ENCODE data around the gene VAV3. TPM values are rescaled to one million over a fixed set of nuclear protein-coding genes. Genes with fewer than 3 reads are reported as not detected.

Gene VAV3
- polyA plus RNA-seq, 1 donor (not counting 4 experiments of a cell fraction or from before 2014, with no cell fraction given) = 19.6 TPM

DNA sequence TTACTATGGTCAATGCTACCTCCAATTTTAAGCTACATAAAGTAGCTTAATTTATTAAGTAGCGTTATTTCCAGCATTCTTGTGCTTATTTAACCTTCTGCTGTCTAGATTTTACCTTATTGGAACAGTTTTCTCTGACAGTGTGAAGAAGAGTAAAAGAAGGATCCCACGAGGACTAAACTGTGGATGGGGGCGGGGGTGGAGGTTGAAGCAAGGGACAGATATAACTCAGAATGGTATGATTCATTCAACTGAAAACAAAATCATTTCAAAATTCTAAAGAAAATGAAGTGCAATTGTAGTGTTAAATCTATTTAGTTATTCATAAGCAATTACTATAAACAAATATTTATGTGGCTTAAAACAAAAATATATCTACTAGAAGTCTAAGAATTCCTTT is 11.5 kb upstream of the VAV3 start:
- dilution Hi-C loops (cut with MboI; ENCODE audit: extremely low pct_ligation_motif_present, low sequenced_read_pairs) = no loop called here
- H2AFZ ChIP-seq (ENCODE audit: control insufficient read depth, low read length) = no peak overlapping the region
- no peaks in the 10 kb centered on the region for H4K20me1 ChIP-seq (ENCODE audit: control insufficient read depth, extremely low read depth, insufficient read depth, low read length)
- H3K79me2 ChIP-seq (ENCODE audit: control insufficient read depth, insufficient read depth, low read length) = no peaks in the 10 kb centered on the region
- H3K36me3 ChIP-seq (ENCODE audit: control insufficient read depth in 2 of 2, extremely low read depth in 1 of 2, insufficient read depth in 2 of 2, low read length in 2 of 2) = no peaks in the 10 kb centered on the region
- no peaks in the 10 kb centered on the region for H3K9me3 ChIP-seq (ENCODE audit: control insufficient read depth, low read depth, low read length)
- H3K4me1 ChIP-seq (ENCODE audit: control insufficient read depth, extremely low read depth, insufficient read depth, low read length) = no peaks in the 10 kb centered on the region
- no peak for DNase-seq (ENCODE audit: low read depth, low spot score)
- TF ChIP-seq, protein P1, sequence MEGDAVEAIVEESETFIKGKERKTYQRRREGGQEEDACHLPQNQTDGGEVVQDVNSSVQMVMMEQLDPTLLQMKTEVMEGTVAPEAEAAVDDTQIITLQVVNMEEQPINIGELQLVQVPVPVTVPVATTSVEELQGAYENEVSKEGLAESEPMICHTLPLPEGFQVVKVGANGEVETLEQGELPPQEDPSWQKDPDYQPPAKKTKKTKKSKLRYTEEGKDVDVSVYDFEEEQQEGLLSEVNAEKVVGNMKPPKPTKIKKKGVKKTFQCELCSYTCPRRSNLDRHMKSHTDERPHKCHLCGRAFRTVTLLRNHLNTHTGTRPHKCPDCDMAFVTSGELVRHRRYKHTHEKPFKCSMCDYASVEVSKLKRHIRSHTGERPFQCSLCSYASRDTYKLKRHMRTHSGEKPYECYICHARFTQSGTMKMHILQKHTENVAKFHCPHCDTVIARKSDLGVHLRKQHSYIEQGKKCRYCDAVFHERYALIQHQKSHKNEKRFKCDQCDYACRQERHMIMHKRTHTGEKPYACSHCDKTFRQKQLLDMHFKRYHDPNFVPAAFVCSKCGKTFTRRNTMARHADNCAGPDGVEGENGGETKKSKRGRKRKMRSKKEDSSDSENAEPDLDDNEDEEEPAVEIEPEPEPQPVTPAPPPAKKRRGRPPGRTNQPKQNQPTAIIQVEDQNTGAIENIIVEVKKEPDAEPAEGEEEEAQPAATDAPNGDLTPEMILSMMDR (optimal IDR thresholded peaks at IDR 0.05 in 1 of 3, IDR thresholded peaks at IDR 0.05 in 1 of 3, conservative IDR thresholded peaks at IDR 0.05 in 1 of 3; ENCODE audit: extremely low read depth in 1 of 3, insufficient read depth in 2 of 3, low read length in 3 of 3) = no peak
- no peak for TF ChIP-seq EZH2 (IDR thresholded peaks at IDR 0.05; ENCODE audit: low read length)
- no peak overlapping the region for H3K4me2 ChIP-seq (ENCODE audit: control insufficient read depth, extremely low read depth, insufficient read depth, low read depth, low read length)
- no peak for FAIRE-seq
- H3K9me1 ChIP-seq (ENCODE audit: control insufficient read depth, extremely low read depth, insufficient read depth, low read length) = no peaks in the 10 kb centered on the region
- H3K27ac ChIP-seq (ENCODE audit: control insufficient read depth, insufficient read depth, low read length) = no peak overlapping the region
- H3K4me3 ChIP-seq (ENCODE audit: control insufficient read depth in 2 of 3, extremely low read depth in 1 of 3, insufficient read depth in 2 of 3, low read depth in 1 of 3, low read length in 3 of 3) = no peak overlapping the region
- no peaks in the 10 kb centered on the region for H3K27me3 ChIP-seq (ENCODE audit: control insufficient read depth, extremely low read depth, insufficient read depth, low read length)
- H3K9ac ChIP-seq (ENCODE audit: control insufficient read depth, extremely low read depth, insufficient read depth, low read length) = no peak overlapping the region

DNA sequence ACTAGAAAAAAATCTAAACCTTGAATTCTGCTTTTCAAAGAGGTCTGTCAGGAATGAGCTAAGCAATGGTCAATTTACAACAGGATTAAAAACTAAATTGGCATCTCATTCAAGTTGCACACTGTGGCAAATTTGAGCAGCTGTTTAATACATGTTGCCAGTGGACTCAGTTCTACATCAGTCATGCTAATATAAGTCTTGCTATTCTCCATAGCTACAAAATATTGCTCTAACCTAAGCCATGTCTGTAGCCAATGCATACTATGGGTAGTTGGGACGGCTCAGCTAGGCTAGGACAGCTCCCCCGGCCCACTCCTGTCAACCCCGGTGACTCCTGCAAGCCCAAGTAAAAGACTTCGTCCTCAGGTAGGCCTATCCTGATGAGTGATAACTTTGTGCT is 10.9 kb upstream of the VAV3 start:
- Histone ChIP-seq H3K27ac (ENCODE audit: control insufficient read depth, insufficient read depth, low read length) (no peak overlapping the region), H3K4me2 (ENCODE audit: control insufficient read depth, extremely low read depth, insufficient read depth, low read depth, low read length) (no peak overlapping the region), H3K9me1 (ENCODE audit: control insufficient read depth, extremely low read depth, insufficient read depth, low read length) (no peaks in the 10 kb centered on the region), H3K4me3 (ENCODE audit: control insufficient read depth in 2 of 3, extremely low read depth in 1 of 3, insufficient read depth in 2 of 3, low read depth in 1 of 3, low read length in 3 of 3) (no peak overlapping the region), H3K27me3 (ENCODE audit: control insufficient read depth, extremely low read depth, insufficient read depth, low read length) (no peaks in the 10 kb centered on the region), H3K9me3 (ENCODE audit: control insufficient read depth, low read depth, low read length) (no peaks in the 10 kb centered on the region), H3K4me1 (ENCODE audit: control insufficient read depth, extremely low read depth, insufficient read depth, low read length) (no peaks in the 10 kb centered on the region), H2AFZ (ENCODE audit: control insufficient read depth, low read length) (no peak overlapping the region), H3K79me2 (ENCODE audit: control insufficient read depth, insufficient read depth, low read length) (no peaks in the 10 kb centered on the region), H3K36me3 (ENCODE audit: control insufficient read depth in 2 of 2, extremely low read depth in 1 of 2, insufficient read depth in 2 of 2, low read length in 2 of 2) (no peaks in the 10 kb centered on the region), H4K20me1 (ENCODE audit: control insufficient read depth, extremely low read depth, insufficient read depth, low read length) (no peaks in the 10 kb centered on the region), H3K9ac (ENCODE audit: control insufficient read depth, extremely low read depth, insufficient read depth, low read length) (no peak overlapping the region)
- dilution Hi-C loops (cut with MboI; ENCODE audit: extremely low pct_ligation_motif_present, low sequenced_read_pairs) = no loop called here
- no peak for DNase-seq (ENCODE audit: low read depth, low spot score)
- TF ChIP-seq EZH2 (IDR thresholded peaks at IDR 0.05; ENCODE audit: low read length) = no peak
- TF ChIP-seq, protein P1 (optimal IDR thresholded peaks at IDR 0.05 in 1 of 3, IDR thresholded peaks at IDR 0.05 in 1 of 3, conservative IDR thresholded peaks at IDR 0.05 in 1 of 3; ENCODE audit: extremely low read depth in 1 of 3, insufficient read depth in 2 of 3, low read length in 3 of 3) = no peak
- FAIRE-seq = no peak
